ENCODE results near the gene LTV1.

DNA sequence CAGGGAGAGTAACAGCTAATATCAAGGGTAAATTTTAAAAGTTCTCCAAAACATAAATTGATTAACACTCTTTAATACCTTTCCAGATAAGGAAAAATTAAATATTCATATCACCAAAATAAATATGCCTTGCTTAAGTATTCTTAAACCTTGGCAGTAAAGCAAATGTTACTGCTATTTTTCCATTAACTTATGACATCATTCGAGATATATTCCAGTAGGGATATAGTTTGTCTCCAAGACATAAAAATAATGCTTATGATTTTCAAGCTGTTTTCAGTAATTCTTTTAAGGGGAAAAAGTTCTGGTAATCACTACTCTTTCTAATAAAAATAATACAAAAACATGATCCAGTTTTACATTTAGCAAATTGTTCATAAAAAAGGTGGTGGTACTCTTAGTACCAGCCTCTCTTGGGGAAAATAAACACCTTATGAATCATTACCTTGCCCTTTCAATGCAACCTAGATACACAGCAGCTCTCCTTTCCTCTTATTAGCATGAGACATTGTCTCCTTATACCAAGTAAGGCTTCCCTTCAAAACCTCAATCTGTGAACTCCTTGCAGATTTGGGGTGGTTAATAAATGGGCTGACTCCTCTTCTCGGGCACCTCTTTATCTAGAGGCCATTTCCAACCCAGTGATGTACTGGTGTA is 31.5 kb upstream of the LTV1 start:
- TF ChIP-seq, protein P1, sequence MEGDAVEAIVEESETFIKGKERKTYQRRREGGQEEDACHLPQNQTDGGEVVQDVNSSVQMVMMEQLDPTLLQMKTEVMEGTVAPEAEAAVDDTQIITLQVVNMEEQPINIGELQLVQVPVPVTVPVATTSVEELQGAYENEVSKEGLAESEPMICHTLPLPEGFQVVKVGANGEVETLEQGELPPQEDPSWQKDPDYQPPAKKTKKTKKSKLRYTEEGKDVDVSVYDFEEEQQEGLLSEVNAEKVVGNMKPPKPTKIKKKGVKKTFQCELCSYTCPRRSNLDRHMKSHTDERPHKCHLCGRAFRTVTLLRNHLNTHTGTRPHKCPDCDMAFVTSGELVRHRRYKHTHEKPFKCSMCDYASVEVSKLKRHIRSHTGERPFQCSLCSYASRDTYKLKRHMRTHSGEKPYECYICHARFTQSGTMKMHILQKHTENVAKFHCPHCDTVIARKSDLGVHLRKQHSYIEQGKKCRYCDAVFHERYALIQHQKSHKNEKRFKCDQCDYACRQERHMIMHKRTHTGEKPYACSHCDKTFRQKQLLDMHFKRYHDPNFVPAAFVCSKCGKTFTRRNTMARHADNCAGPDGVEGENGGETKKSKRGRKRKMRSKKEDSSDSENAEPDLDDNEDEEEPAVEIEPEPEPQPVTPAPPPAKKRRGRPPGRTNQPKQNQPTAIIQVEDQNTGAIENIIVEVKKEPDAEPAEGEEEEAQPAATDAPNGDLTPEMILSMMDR (conservative IDR thresholded peaks at IDR 0.05; ENCODE audit: low read depth, low read length): no peak
- TF ChIP-seq POLR2A (IDR thresholded peaks at IDR 0.05; ENCODE audit: low read depth, low read length): no peak
- no peak for TF ChIP-seq MXI1 (IDR thresholded peaks at IDR 0.05; ENCODE audit: borderline replicate concordance, low read depth, low read length)
- no peak for TF ChIP-seq CEBPB (IDR thresholded peaks at IDR 0.05; ENCODE audit: low read depth, low read length)
- TF ChIP-seq, protein P2, sequence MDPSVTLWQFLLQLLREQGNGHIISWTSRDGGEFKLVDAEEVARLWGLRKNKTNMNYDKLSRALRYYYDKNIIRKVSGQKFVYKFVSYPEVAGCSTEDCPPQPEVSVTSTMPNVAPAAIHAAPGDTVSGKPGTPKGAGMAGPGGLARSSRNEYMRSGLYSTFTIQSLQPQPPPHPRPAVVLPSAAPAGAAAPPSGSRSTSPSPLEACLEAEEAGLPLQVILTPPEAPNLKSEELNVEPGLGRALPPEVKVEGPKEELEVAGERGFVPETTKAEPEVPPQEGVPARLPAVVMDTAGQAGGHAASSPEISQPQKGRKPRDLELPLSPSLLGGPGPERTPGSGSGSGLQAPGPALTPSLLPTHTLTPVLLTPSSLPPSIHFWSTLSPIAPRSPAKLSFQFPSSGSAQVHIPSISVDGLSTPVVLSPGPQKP (IDR thresholded peaks at IDR 0.05; ENCODE audit: borderline replicate concordance, low read depth, low read length): no peak
- TF ChIP-seq, protein P3, sequence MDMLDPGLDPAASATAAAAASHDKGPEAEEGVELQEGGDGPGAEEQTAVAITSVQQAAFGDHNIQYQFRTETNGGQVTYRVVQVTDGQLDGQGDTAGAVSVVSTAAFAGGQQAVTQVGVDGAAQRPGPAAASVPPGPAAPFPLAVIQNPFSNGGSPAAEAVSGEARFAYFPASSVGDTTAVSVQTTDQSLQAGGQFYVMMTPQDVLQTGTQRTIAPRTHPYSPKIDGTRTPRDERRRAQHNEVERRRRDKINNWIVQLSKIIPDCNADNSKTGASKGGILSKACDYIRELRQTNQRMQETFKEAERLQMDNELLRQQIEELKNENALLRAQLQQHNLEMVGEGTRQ (IDR thresholded peaks at IDR 0.05; ENCODE audit: low read depth, low read length): no peak
- TF ChIP-seq FOS (IDR thresholded peaks at IDR 0.05; ENCODE audit: low read depth, low read length): no peak
- TF ChIP-seq BHLHE40 (IDR thresholded peaks at IDR 0.05; ENCODE audit: low read depth, low read length): no peak
- TF ChIP-seq SMC3 (IDR thresholded peaks at IDR 0.05; ENCODE audit: low read depth, low read length): no peak
- TF ChIP-seq MAFK (IDR thresholded peaks at IDR 0.05; ENCODE audit: low read depth, low read length): no peak

All from IMR-90 (cell line).